GM18873 (cell line): ENCODE results near the gene SKAP1.
"Not testable (repeated sequence)": the region's sequence is repeated elsewhere in the genome, so short reads cannot be mapped to it uniquely, and the experiment has no call there.

Source experiments
- ATAC-seq: cut with Tn5 transposase; IDR thresholded peaks from one replicate; pipeline ENCODE4 v1.9.1; 2021; ENCODE audit warnings: mild to moderate bottlenecking, moderate library complexity, moderate number of reproducible peaks; ENCODE audit not compliant: unreplicated experiment, low FRiP score

The SKAP1 gene

DNA sequence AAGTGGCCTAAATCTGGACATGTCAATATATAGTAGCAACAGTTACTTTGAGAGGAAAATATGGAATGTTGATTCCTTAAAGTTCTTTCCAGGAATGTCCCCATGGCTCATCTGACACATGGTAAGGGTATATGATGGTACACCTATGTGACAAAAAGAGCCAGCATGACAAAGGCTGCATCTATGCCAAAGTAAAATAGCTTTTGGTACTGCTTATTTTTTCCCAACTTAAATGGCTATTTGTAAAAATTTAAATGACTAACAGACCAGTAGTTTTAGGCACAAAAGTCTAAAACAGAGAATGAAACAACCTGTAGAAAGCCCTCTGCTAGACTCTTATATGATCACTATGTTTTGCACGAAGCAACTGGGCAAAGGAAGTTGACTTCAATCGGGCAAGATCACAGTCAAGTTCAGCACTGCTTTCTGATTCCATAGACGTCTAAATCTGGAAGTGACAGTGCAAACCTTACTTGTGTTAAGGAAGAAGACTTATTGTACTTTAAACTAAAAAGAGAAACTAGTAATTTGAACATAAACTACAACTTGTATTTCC is 135.1 kb downstream of the SKAP1 start:
- ATAC-seq = no peak

DNA sequence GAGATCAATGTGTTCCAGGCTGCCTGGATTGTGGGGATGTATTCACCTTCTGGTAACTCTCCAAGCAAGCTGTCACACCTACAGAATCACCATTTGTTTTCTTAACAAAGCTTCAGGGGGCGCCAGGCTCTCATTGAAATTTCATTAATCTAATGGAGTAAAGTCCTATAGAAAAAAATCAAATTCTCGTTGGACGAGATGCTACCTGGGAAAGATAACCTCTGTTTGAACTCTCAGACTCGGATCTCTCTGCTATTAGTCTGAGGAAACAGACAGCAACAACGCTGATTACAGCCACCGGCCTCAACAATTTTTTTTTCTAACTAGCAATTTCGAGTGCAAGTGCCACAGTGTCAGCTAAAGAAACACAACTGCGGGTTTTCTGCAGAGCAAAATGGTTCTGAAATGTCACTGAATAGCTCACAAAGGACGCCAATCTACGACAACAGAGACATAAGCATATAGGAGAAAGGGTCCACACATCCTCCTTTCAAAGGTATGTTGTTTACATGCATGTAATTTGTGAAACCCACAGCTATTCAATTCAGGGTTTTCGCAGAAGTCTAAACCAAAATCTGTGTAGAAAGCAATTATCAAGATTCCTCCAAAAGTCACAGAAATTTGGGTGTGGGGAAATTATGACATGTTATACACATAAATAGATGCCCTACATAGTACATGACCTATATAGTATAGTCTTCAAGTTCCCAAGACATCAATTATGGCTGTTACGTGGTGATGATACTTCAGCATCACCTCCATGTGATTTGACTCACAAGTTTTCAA is 135.8 kb downstream of the SKAP1 start:
- ATAC-seq = no peak

GRCh38 chr17:48293319-48294019 is 136.5 kb downstream of the SKAP1 start:
- no peak for ATAC-seq

DNA sequence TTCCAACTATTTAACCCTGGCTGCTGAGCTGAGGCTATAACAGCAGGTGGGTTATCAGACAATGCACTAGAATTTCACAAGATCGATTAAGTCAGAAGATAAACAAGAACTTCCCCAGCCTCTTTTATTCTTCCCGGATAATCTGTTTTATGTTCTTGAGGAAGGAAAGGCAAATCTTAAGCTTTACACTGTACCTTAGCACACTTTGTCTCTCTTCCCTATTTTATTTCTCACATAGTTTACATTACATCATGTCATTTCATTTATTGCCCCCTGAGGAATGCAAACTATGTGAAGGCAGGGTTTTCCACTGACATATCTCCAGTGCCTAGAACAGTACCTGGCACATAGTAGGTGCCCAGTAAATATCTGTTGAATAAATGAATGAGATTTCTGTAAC is 139.6 kb downstream of the SKAP1 start:
- no peak for ATAC-seq

DNA sequence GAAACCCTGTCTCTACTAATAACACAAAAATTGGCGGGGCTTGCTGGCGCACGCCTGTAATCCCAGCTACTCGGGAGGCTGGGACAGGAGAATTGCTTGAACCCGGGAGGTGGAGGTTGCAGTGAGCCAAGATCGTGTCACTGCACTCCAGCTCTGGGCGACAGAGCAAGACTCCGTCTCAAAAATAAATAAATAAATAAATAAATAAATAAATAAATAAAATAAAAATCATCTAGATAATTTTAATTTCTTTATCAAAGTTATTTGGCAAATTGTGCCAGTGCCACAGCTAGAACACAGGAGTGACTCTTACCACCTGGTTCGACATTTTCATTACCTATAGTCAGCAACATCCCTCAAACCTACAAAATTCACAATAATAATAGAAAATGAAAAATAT is 143.1 kb downstream of the SKAP1 start:
- not testable (repeated sequence) for ATAC-seq

- ATAC-seq = no peak
These were observed 144.4 kb downstream of the SKAP1 start for GRCh38 chr17:48285614-48286013.

DNA sequence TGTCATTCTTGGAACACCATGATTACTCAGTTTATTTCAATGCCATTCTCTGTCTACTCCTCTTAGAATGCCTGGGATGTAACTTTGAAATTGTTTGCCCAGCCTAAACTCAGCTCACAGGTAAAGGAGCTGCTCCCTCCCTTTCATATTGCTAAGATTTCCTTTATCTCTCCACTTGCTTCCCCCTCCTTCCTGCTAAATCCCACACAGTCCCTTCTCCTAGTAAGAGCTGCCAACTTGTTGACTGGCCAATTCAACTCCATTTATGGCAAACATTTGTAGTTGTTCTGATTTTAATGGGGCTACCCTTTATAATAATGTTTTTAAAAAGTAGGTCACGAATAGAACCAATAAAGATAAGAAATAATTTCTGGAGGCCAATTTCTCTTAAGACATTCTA is 146.1 kb downstream of the SKAP1 start:
- no peak for ATAC-seq

GRCh38 chr17:48283411-48283810 is 146.6 kb downstream of the SKAP1 start:
- no peak for ATAC-seq

- no peak for ATAC-seq
These were observed 147.7 kb downstream of the SKAP1 start for GRCh38 chr17:48282303-48282702.

- ATAC-seq = no peak
These were observed 151.1 kb downstream of the SKAP1 start for GRCh38 chr17:48278760-48279491.

- no peak for ATAC-seq
These were observed 153.2 kb downstream of the SKAP1 start for GRCh38 chr17:48276776-48277175.

GRCh38 chr17:48270899-48271298 is 159.1 kb downstream of the SKAP1 start:
- ATAC-seq = no peak

DNA sequence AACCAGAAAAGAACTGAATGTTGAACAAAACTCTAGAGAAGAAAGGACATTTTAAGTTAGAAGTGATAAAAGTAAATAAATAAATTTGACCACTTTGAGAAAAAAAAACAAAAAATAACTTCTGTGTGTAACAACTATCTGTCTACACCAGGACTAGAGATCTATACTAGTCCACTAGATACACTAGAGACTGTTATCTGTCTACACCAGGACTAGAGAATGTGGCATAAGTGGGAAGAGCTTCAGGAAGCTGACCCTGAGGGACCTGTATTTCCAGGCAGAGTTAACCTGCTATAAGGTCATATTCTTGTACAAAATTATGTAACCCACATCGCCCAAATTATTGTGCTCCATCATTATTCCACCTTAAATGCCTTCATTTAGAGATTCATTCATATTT is 160.8 kb downstream of the SKAP1 start:
- ATAC-seq = no peak

DNA sequence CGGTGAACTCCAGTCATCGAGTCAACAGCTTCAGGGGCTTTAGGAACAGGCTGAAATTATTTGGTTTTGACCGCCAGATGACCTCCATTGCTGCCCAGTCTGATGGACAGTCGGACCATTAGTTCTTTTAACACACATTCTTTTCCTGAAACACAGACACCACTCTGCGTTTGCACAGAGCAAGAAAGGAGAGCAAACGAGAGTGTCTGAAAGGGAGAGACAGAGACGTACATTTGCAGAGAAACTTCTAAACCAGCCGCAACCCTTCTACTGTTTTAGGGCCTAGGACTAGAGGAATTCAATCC is 166.3 kb downstream of the SKAP1 start:
- no peak for ATAC-seq

GRCh38 chr17:48262982-48263730 is 166.9 kb downstream of the SKAP1 start:
- ATAC-seq = no peak

GRCh38 chr17:48261297-48261880 is 168.6 kb downstream of the SKAP1 start:
- ATAC-seq = no peak

- ATAC-seq = no peak
These were observed 170.2 kb downstream of the SKAP1 start for GRCh38 chr17:48259694-48260291.

DNA sequence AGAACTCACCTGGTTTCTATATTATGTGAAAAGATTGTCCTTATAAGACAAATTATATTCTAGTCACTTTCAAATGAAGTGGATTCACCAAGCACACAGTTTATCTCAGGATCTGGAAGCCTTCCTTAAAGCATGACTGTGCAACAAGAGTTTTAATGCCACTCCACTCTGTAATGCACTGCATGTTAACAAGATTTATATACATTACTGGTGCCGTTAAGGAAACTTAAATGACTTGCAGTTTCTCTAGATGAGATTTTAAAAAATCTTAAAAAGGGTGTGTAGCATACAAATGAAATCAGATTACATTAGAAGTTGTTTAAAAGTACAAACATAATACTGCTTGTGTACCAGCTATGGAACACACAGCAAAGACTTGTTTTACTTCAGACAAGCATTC is 171.7 kb downstream of the SKAP1 start:
- no peak for ATAC-seq

DNA sequence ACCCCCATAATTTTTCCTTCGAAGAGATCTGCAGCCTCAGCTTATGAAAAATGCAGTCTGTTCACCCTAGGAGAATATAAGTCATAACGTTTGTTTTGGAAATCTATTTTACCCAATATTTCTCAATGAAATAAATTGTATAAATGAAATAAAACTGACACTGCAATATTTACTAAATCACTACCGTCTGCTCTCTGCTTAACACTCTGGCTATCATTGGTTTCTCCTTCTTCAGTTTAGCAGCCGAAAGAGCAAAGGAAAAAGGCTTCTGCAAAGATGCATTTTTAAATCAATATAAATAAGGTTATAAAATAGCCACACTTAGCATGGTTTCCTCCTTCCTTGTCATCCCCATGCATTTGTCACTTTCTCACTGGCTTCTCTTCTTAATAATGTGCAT is 174.3 kb downstream of the SKAP1 start:
- ATAC-seq = no peak

- no peak for ATAC-seq
These were observed 175.1 kb downstream of the SKAP1 start for GRCh38 chr17:48254896-48255295.
